Lung (tissue), 12 donors: ENCODE data around the gene NSD2. TPM values are rescaled to one million over a fixed set of nuclear protein-coding genes. Genes with fewer than 3 reads are reported as not detected.
"Not testable (repeated sequence)": the region's sequence is repeated elsewhere in the genome, so short reads cannot be mapped to it uniquely, and the experiment has no call there.

ENCODE experiments used
- ATAC-seq: fragments of 200-7000 bp; cut with Tn5 transposase; one replicate; pipeline ENCODE4 v1.9.1; 2020; ENCODE audit warnings: moderate number of reproducible peaks; ENCODE audit not compliant: insufficient read depth, low FRiP score
- DNase-seq, 3 donors: peaks; one replicate each; pipeline ENCODE4 v3.0.0-alpha.2; 2013 to 2017
- H3K27ac ChIP-seq, 2 donors: one replicate each; pipeline ENCODE4 v1.5.1; 2013; ENCODE audit warnings: mild to moderate bottlenecking in 2 of 2, moderate library complexity in 2 of 2, control low read depth in 1 of 2, inconsistent platforms in 1 of 2, low read depth in 1 of 2, low read length in 1 of 2
- H3K27me3 ChIP-seq, 3 donors: one replicate each; pipeline ENCODE4 v1.5.1; 2013; ENCODE audit warnings: low read length in 2 of 3; ENCODE audit not compliant: control insufficient read depth in 3 of 3, insufficient read depth in 3 of 3
- H3K36me3 ChIP-seq, 4 donors: one replicate each; pipeline ENCODE4 v1.5.1; 2013; ENCODE audit warnings: low read length in 4 of 4, mild to moderate bottlenecking in 1 of 4, moderate library complexity in 1 of 4; ENCODE audit not compliant: control insufficient read depth in 4 of 4, insufficient read depth in 4 of 4
- H3K4me1 ChIP-seq, 5 donors: one replicate each; pipeline ENCODE4 v1.5.1; 2013; ENCODE audit warnings: low read length in 5 of 5, mild to moderate bottlenecking in 2 of 5, moderate library complexity in 1 of 5; ENCODE audit not compliant: control insufficient read depth in 5 of 5, insufficient read depth in 5 of 5
- H3K4me3 ChIP-seq: one replicate; pipeline ENCODE4 v1.5.1; 2013; ENCODE audit warnings: mild to moderate bottlenecking, control low read depth, moderate library complexity
- H3K9ac ChIP-seq, 2 donors: one replicate each; pipeline ENCODE4 v1.5.1; 2013; ENCODE audit warnings: low read length in 2 of 2, control low read depth in 1 of 2; ENCODE audit not compliant: insufficient read depth in 1 of 2
- H3K9me3 ChIP-seq, 4 donors: one replicate each; pipeline ENCODE4 v1.5.1; 2013; ENCODE audit warnings: low read length in 3 of 4, mild to moderate bottlenecking in 1 of 4, moderate library complexity in 1 of 4; ENCODE audit not compliant: control insufficient read depth in 4 of 4, insufficient read depth in 3 of 4
- WGBS, 2 donors: extraction: QIAGEN DNeasy Blood & Tissue Kit; methylation state at CpG; one replicate each; pipeline ENCODE4 v1.1.7; 2013; 5-methylcytosine and 5-hydroxymethylcytosine counted together
- polyA plus RNA-seq, 2 donors: library from polyadenylated mRNA; stranded (reverse); fragments of 200-250 nt; gene quantifications; one replicate each; pipeline ENCODE4 v1.2.1, GENCODE V29; 2013
- total RNA-seq, 2 donors: library from RNA; depleted of rRNA in 1 of 2; stranded (reverse); fragments of >200 nt in 1 of 2; gene quantifications; one replicate each; pipeline ENCODE4 v1.2.1, GENCODE V29; 2014 to 2021
- TF ChIP-seq, protein P1 (sequence below): IDR thresholded peaks from 2 replicates; pipeline ENCODE4 v1.5.1; 2012; ENCODE audit warnings: mild to moderate bottlenecking; ENCODE audit errors: control extremely low read depth, extremely low read depth
- donor health status: control.
- donor health status: control.
- donor health status: Bipolar disorder and iron deficiency.
- donor health status: healthy.
- donor health status: DM: yes; HTN: yes; CAD: no.

The NSD2 gene
- total and polyA plus RNA-seq, 4 donors = 12.7 to 66.2 (median 28.3) TPM

GRCh38 chr4:1907848-1908525 is 36.8 kb downstream of the NSD2 start:
- Histone ChIP-seq H3K4me1 (no peaks in the 10 kb centered on the region), H3K9me3 (no peaks in the 10 kb centered on the region), H3K4me3 (no peak overlapping the region), H3K27ac (no peak overlapping the region), H3K9ac (no peak overlapping the region), H3K36me3 (peaks cover 0 to 8% (median 3%) of the 10 kb centered on the region in 4 donors), H3K27me3 (no peaks in the 10 kb centered on the region)
- WGBS, 2 donors = 92 to 93% methylated on average over 7 of the region's 7 CpGs
- DNase-seq (no peak), ATAC-seq (no peak)
- TF ChIP-seq, protein P1, sequence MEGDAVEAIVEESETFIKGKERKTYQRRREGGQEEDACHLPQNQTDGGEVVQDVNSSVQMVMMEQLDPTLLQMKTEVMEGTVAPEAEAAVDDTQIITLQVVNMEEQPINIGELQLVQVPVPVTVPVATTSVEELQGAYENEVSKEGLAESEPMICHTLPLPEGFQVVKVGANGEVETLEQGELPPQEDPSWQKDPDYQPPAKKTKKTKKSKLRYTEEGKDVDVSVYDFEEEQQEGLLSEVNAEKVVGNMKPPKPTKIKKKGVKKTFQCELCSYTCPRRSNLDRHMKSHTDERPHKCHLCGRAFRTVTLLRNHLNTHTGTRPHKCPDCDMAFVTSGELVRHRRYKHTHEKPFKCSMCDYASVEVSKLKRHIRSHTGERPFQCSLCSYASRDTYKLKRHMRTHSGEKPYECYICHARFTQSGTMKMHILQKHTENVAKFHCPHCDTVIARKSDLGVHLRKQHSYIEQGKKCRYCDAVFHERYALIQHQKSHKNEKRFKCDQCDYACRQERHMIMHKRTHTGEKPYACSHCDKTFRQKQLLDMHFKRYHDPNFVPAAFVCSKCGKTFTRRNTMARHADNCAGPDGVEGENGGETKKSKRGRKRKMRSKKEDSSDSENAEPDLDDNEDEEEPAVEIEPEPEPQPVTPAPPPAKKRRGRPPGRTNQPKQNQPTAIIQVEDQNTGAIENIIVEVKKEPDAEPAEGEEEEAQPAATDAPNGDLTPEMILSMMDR = no peak

GRCh38 chr4:1909696-1910095 is 38.5 kb downstream of the NSD2 start:
- H3K36me3 ChIP-seq, DNase-seq, H3K9me3 ChIP-seq, H3K4me3 ChIP-seq, ATAC-seq, H3K9ac ChIP-seq, H3K4me1 ChIP-seq, H3K27me3 ChIP-seq, H3K27ac ChIP-seq: not testable (repeated sequence)
- WGBS, 2 donors = 95 to 96% methylated on average over 11 of the region's 11 CpGs

DNA sequence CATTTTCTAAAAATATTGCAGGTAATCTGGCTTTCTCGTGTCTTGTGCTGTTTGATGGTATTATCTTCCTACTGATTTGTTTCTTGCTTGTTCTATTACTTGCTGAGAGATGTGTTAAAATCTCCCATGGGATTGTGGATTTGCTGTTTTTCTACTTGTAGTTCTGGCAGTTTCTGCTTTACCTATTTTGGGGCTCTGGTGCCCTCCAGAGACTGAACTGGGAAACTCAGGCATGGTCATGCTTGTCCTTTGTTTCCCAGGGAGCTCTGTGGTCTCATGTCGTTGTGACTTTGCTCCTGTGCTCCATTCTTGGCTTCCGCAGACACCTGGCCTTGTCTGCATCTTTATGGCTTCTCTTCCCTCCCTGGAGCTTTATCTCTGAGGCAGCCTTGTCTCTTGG is 39.5 kb downstream of the NSD2 start:
- Histone ChIP-seq H3K9me3 (no peaks in the 10 kb centered on the region), H3K27ac (no peak overlapping the region), H3K27me3 (no peaks in the 10 kb centered on the region), H3K36me3 (peaks cover 0 to 7% (median 2%) of the 10 kb centered on the region in 4 donors), H3K4me1 (no peaks in the 10 kb centered on the region), H3K4me3 (no peak overlapping the region), H3K9ac (no peak overlapping the region)
- 58 to 61% methylated on average over 3 of the region's 3 CpGs for WGBS, 2 donors
- DNase-seq = peak; percentile 60 to 63 (median 61)
- no peak for ATAC-seq
- TF ChIP-seq, protein P1 = peak; percentile 3

DNA sequence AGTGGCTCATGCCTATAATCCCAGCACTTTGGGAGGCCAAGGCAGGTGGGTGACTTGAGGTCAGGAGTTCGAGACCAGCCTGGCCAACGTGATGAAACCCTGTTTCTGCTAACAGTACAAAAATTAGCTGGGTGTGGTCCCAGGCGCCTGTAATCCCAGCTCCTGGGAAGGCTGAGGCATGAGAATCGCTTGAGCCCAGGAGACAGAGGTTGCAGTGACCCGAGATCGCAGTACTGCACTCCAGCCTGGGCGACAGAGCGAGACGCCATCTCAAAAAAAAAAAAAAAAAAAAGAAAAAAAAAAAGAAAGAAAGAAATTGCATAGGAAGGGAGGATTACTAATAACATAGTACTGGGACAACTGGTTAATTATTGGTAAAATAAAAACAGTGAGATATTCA is 40.1 kb downstream of the NSD2 start:
- ATAC-seq = not testable (repeated sequence)

More for the DNA sequence above, 40.1 kb downstream of the NSD2 start:
- H3K9ac ChIP-seq, H3K36me3 ChIP-seq, H3K4me1 ChIP-seq, DNase-seq, H3K4me3 ChIP-seq, H3K27ac ChIP-seq, H3K27me3 ChIP-seq, H3K9me3 ChIP-seq: not testable (repeated sequence)
- 93 to 96% methylated on average over 9 of the region's 9 CpGs for WGBS, 2 donors
